CD8-positive, alpha-beta memory T cell (primary cell): ENCODE data around the gene ADD3. TPM values are rescaled to one million over a fixed set of nuclear protein-coding genes. Genes with fewer than 3 reads are reported as not detected.

Experiments
- polyA plus RNA-seq: library from polyadenylated mRNA; unstranded; fragments of 300-500 nt; fragmentation: Illumina TruSeq; gene quantifications from one replicate; pipeline ENCODE4 v1.2.3, GENCODE V29; 2021
- total RNA-seq, 2 experiments: library from RNA; stranded (reverse); gene quantifications; one replicate each; pipeline ENCODE4 v1.2.3, GENCODE V29; 2021

Gene ADD3
- total and polyA plus RNA-seq, 3 experiments from 2014 or later: 39.4 to 378 (median 50.3) TPM

Other genes starting within 250 kb of the ADD3 start
- 10 to 100 TPM; 50.2 to 56.1 TPM for gene XPNPEP1, start 84.5 kb upstream of the ADD3 start, total RNA-seq
- 29.7 TPM for gene XPNPEP1, start 84.5 kb upstream of the ADD3 start, polyA plus RNA-seq
- 1 to 10 TPM; 8.6 to 9.2 TPM for gene MXI1, start 199.6 kb downstream of the ADD3 start, total RNA-seq
- 32.3 TPM for gene MXI1, start 199.6 kb downstream of the ADD3 start, polyA plus RNA-seq